HepG2 (cell line): Measurements from ENCODE around the gene ZNF222. TPM values are rescaled to one million over a fixed set of nuclear protein-coding genes. Genes with fewer than 3 reads are reported as not detected.
A peak's percentile ranks its signal among the peaks of the same experiment; 100 is the strongest.

Experiments used
- ARNTL ChIP-seq: sonication (generic); formaldehyde crosslinking; IDR thresholded peaks from 2 replicates; pipeline ENCODE4 v1.4.0; 2020; ENCODE audit warnings: mild to moderate bottlenecking, missing genetic modification reagents
- DRAP1 ChIP-seq: IDR thresholded peaks from 2 replicates; pipeline ENCODE4 v1.6.1; 2016; ENCODE audit warnings: missing genetic modification reagents, missing compliant biosample characterization
- DZIP1 ChIP-seq: sonication (generic); formaldehyde crosslinking; IDR thresholded peaks from 2 replicates; pipeline ENCODE4 v1.5.0; 2020; ENCODE audit warnings: mild to moderate bottlenecking, missing genetic modification reagents
- FOXO1 ChIP-seq: sonication (generic); formaldehyde crosslinking; IDR thresholded peaks from 2 replicates; pipeline ENCODE4 v1.4.0; 2020; ENCODE audit warnings: missing genetic modification reagents
- HMG20A ChIP-seq: IDR thresholded peaks from 2 replicates; pipeline ENCODE4 v1.6.1; 2016; ENCODE audit warnings: borderline replicate concordance
- JDP2 ChIP-seq: sonication (generic); formaldehyde crosslinking; IDR thresholded peaks from 2 replicates; pipeline ENCODE4 v1.8.1; 2022; ENCODE audit warnings: missing genetic modification reagents, borderline replicate concordance
- JUNB ChIP-seq: sonication (generic); formaldehyde crosslinking; IDR thresholded peaks from 2 replicates; pipeline ENCODE4 v1.8.0; 2022; ENCODE audit warnings: missing genetic modification reagents, mild to moderate bottlenecking, borderline replicate concordance
- MBD4 ChIP-seq: IDR thresholded peaks from 2 replicates; pipeline ENCODE4 v1.6.1; 2012; ENCODE audit warnings: low read length, inconsistent platforms, borderline replicate concordance
- MED13 ChIP-seq: sonication (generic); formaldehyde crosslinking; IDR thresholded peaks from 2 replicates; pipeline ENCODE4 v1.5.0; 2020; ENCODE audit warnings: missing genetic modification reagents
- PAF1 ChIP-seq: IDR thresholded peaks from 2 replicates; pipeline ENCODE4 v1.6.1; 2016; ENCODE audit warnings: missing genetic modification reagents, missing compliant biosample characterization
- PAWR ChIP-seq: sonication (generic); formaldehyde crosslinking; IDR thresholded peaks from 2 replicates; pipeline ENCODE4 v1.4.0; 2020; ENCODE audit warnings: missing genetic modification reagents, mild to moderate bottlenecking, borderline replicate concordance
- POLR2G ChIP-seq: fragments of 200-400 bp; formaldehyde crosslinking; IDR thresholded peaks from 2 replicates; pipeline ENCODE4 v1.6.1; 2018; ENCODE audit warnings: mild to moderate bottlenecking, low read depth, low read length, moderate library complexity
- RNF2 ChIP-seq: fragments of 450-650 bp; conservative IDR thresholded peaks from 2 replicates; pipeline ENCODE4 v1.6.1; 2016; ENCODE audit warnings: low read depth
- SRSF4 ChIP-seq: fragments of 200-400 bp; formaldehyde crosslinking; IDR thresholded peaks from one replicate; pipeline ENCODE4 v1.6.1; 2018; ENCODE audit warnings: mild to moderate bottlenecking, low read depth, low read length, moderate library complexity; ENCODE audit not compliant: poor library complexity, severe bottlenecking
- TIGD3 ChIP-seq: sonication (generic); formaldehyde crosslinking; IDR thresholded peaks from 2 replicates; pipeline ENCODE4 v1.5.1; 2020; ENCODE audit warnings: mild to moderate bottlenecking, missing genetic modification reagents, borderline replicate concordance
- ZBTB1 ChIP-seq: sonication (generic); formaldehyde crosslinking; IDR thresholded peaks from 2 replicates; pipeline ENCODE4 v1.4.0; 2020; ENCODE audit warnings: missing genetic modification reagents, borderline replicate concordance
- ZBTB42 ChIP-seq: sonication (generic); formaldehyde crosslinking; IDR thresholded peaks from 2 replicates; pipeline ENCODE4 v1.5.0; 2020; ENCODE audit warnings: mild to moderate bottlenecking, missing genetic modification reagents
- ZNF142 ChIP-seq: sonication (generic); formaldehyde crosslinking; IDR thresholded peaks from 2 replicates; pipeline ENCODE4 v1.4.0; 2020; ENCODE audit warnings: missing genetic modification reagents
- ZSCAN22 ChIP-seq: sonication (generic); formaldehyde crosslinking; IDR thresholded peaks from 2 replicates; pipeline ENCODE4 v1.4.0; 2020; ENCODE audit warnings: mild to moderate bottlenecking, missing genetic modification reagents
- ZZZ3 ChIP-seq: sonication (generic); formaldehyde crosslinking; IDR thresholded peaks from 2 replicates; pipeline ENCODE4 v1.4.0; 2020; ENCODE audit warnings: missing genetic modification reagents, mild to moderate bottlenecking, borderline replicate concordance
- polyA plus RNA-seq, 8 experiments: library from polyadenylated mRNA; depleted of rRNA in 3 of 8; stranded (reverse) in 7 of 8; unstranded in 1 of 8; fragments of >200 nt; fragmentation: Illumina TruSeq in 4 of 8; extraction: Trizol in 4 of 8; gene quantifications; 2 replicates each; pipeline versions ENCODE4 v1.2.1 to v1.2.3, GENCODE V29; 2011 to 2016; ENCODE audit warnings: low read depth in 4 of 8, missing spikeins in 1 of 8, mixed read lengths in 1 of 8; ENCODE audit not compliant: insufficient read depth in 1 of 8
- total RNA-seq, 5 experiments: library from RNA; depleted of rRNA; stranded (reverse); fragments of >200 nt; fragmentation: Illumina TruSeq; extraction: Trizol; gene quantifications; 2 replicates each; pipeline ENCODE4 v1.2.3, GENCODE V29; 2016; ENCODE audit warnings: low read depth in 1 of 5

Gene ZNF222
- total and polyA plus RNA-seq, 2 of the 13 experiments (the other 11 are each of a cell fraction or from before 2014, with no cell fraction given), result 2.2 to 6.2 TPM

GRCh38 chr19:44071824-44072542, 46.8 kb downstream of the ZNF222 start, which contains the start of gene ZNF284 (continued):
- TF ChIP-seq PAF1 (no peak), DZIP1 (no peak), ZBTB42 (no peak), RNF2 (0 out of 2 replicates have a peak, but pooled peaks have one; percentile 27), FOXO1 (CRISPR knock-in tag) (peak; percentile 49; the same call in 1 of the 2 replicates), TIGD3 (no peak), ZSCAN22 (CRISPR knock-in tag) (no peak), ZNF142 (CRISPR knock-in tag) (no peak), PAWR (CRISPR knock-in tag) (no peak), JDP2 (no peak), MBD4 (no peak), POLR2G (peak; percentile 67; the same call in 1 of the 2 replicates), DRAP1 (CRISPR knock-in tag) (peak; percentile 24; the same call in 1 of the 2 replicates), MED13 (CRISPR knock-in tag) (no peak), ARNTL (CRISPR knock-in tag) (no peak), ZZZ3 (CRISPR knock-in tag) (no peak), SRSF4 (no peak), ZBTB1 (CRISPR knock-in tag) (no peak), JUNB (no peak), HMG20A (no peak)
